GM19452 (cell line): Measurements from ENCODE around the gene AIFM3.

Experiments
- ATAC-seq: cut with Tn5 transposase; IDR thresholded peaks from one replicate; pipeline ENCODE4 v1.9.1; 2021; ENCODE audit not compliant: unreplicated experiment

Gene AIFM3

GRCh38 chr22:21025763-21026755, 59.0 kb downstream of the AIFM3 start:
- no peak for ATAC-seq

GRCh38 chr22:21026783-21027692, 60.0 kb downstream of the AIFM3 start:
- ATAC-seq, result no peak

GRCh38 chr22:21028277-21029251, 61.5 kb downstream of the AIFM3 start:
- ATAC-seq, result no peak

- ATAC-seq, result no peak
Measured at GRCh38 chr22:21029486-21030025, 62.5 kb downstream of the AIFM3 start.

GRCh38 chr22:21030032-21030431, 63.0 kb downstream of the AIFM3 start:
- no peak for ATAC-seq
